GM23338 (cell line): ENCODE results near the gene PECR. TPM values are rescaled to one million over a fixed set of nuclear protein-coding genes. Genes with fewer than 3 reads are reported as not detected.

Experiments used
- ATAC-seq: fragments of 200-7000 bp; cut with Tn5 transposase; 3 replicates; pipeline ENCODE4 v1.9.1; 2020
- DNase-seq: peaks from one replicate; pipeline ENCODE4 v3.0.0-alpha.2; 2015; ENCODE audit warnings: low spot score
- H2AFZ ChIP-seq: fragments of 200-600 bp; sonication (generic); 2 replicates; pipeline ENCODE4 v1.8.0; 2016; ENCODE audit warnings: antibody characterized with exemption, mild to moderate bottlenecking, moderate library complexity
- H3F3A ChIP-seq: fragments of 200-600 bp; sonication (generic); replicated peaks from 2 replicates; pipeline ENCODE4 v1.8.0; 2017; ENCODE audit warnings: antibody characterized with exemption, mixed run types, low read depth
- H3K27ac ChIP-seq: fragments of 200-600 bp; sonication (generic); 2 replicates; pipeline ENCODE4 v1.6.1; 2016; ENCODE audit warnings: low read depth
- H3K27me3 ChIP-seq: fragments of 200-600 bp; sonication (generic); 2 replicates; pipeline ENCODE4 v1.8.0; 2016; ENCODE audit warnings: mild to moderate bottlenecking, mixed run types, moderate library complexity; ENCODE audit not compliant: insufficient read depth
- H3K36me3 ChIP-seq: fragments of 200-600 bp; sonication (generic); 2 replicates; pipeline ENCODE4 v1.8.0; 2016; ENCODE audit warnings: mild to moderate bottlenecking; ENCODE audit not compliant: insufficient read depth
- H3K4me1 ChIP-seq: fragments of 200-600 bp; sonication (generic); 2 replicates; pipeline ENCODE4 v1.8.0; 2016; ENCODE audit warnings: mild to moderate bottlenecking, moderate library complexity; ENCODE audit not compliant: insufficient read depth
- H3K4me2 ChIP-seq: fragments of 200-600 bp; sonication (generic); 2 replicates; pipeline ENCODE4 v1.7.1; 2017; ENCODE audit warnings: mixed run types
- H3K4me3 ChIP-seq: fragments of 200-600 bp; sonication (generic); 2 replicates; pipeline ENCODE4 v1.6.1; 2016; ENCODE audit warnings: mixed run types
- H3K79me2 ChIP-seq: fragments of 200-600 bp; sonication (generic); replicated peaks from 2 replicates; pipeline ENCODE4 v1.8.0; 2017; ENCODE audit warnings: mild to moderate bottlenecking; ENCODE audit not compliant: insufficient read depth
- H3K9me2 ChIP-seq: fragments of 200-600 bp; sonication (generic); 2 replicates; pipeline ENCODE4 v1.8.0; 2017; ENCODE audit not compliant: insufficient read depth
- H4K20me1 ChIP-seq: fragments of 200-600 bp; sonication (generic); replicated peaks from 2 replicates; pipeline ENCODE4 v1.8.0; 2017; ENCODE audit warnings: mild to moderate bottlenecking; ENCODE audit not compliant: insufficient read depth
- H3K27ac Mint-ChIP-seq: 2 replicates; pipeline ENCODE4 v1.8.0; 2020; ENCODE audit warnings: inconsistent platforms, mild to moderate bottlenecking, moderate library complexity, mixed read lengths
- H3K27me3 Mint-ChIP-seq: 3 replicates; pipeline ENCODE4 v1.8.0; 2022; ENCODE audit warnings: low read depth, mild to moderate bottlenecking, moderate library complexity, mixed read lengths, inconsistent platforms; ENCODE audit not compliant: insufficient read depth, poor library complexity
- H3K36me3 Mint-ChIP-seq: 3 replicates; pipeline ENCODE4 v1.8.0; 2021; ENCODE audit warnings: low read depth, mild to moderate bottlenecking, inconsistent platforms, moderate library complexity, mixed read lengths
- H3K4me1 Mint-ChIP-seq: 3 replicates; pipeline ENCODE4 v1.8.0; 2020; ENCODE audit warnings: mild to moderate bottlenecking, inconsistent platforms, mixed read lengths
- H3K4me3 Mint-ChIP-seq: 3 replicates; pipeline ENCODE4 v1.8.0; 2021; ENCODE audit warnings: moderate library complexity, mild to moderate bottlenecking, inconsistent platforms, mixed read lengths
- H3K9me3 Mint-ChIP-seq: 3 replicates; pipeline ENCODE4 v1.8.0; 2020; ENCODE audit warnings: moderate library complexity, mild to moderate bottlenecking, inconsistent platforms, mixed read lengths
- CREB1 ChIP-seq: fragments of 250-450 bp; sonication (Bioruptor Pico); IDR thresholded peaks from 2 replicates; pipeline ENCODE4 v1.5.0; 2020; ENCODE audit warnings: low read depth, mild to moderate bottlenecking, moderate library complexity
- ETS1 ChIP-seq: IDR thresholded peaks from 2 replicates; pipeline ENCODE4 v1.6.1; 2016; ENCODE audit warnings: antibody characterized with exemption
- EZH2phosphoT487 ChIP-seq: fragments of 200-600 bp; sonication (generic); IDR thresholded peaks from one replicate; pipeline ENCODE4 v1.8.1; 2018; ENCODE audit warnings: antibody characterized with exemption; ENCODE audit not compliant: unreplicated experiment
- NANOG ChIP-seq: IDR thresholded peaks from 2 replicates; pipeline ENCODE4 v1.6.1; 2016; ENCODE audit warnings: antibody characterized with exemption, borderline replicate concordance
- ZNF114 ChIP-seq: fragments of 250-450 bp; sonication (Bioruptor Pico); IDR thresholded peaks from 2 replicates; pipeline ENCODE4 v1.5.0; 2020; ENCODE audit warnings: mild to moderate bottlenecking, moderate library complexity
- ZNF462 ChIP-seq: fragments of 250-450 bp; sonication (Bioruptor Pico); IDR thresholded peaks from 2 replicates; pipeline ENCODE4 v1.5.0; 2020; ENCODE audit warnings: mild to moderate bottlenecking, moderate library complexity
- polyA plus RNA-seq: library from polyadenylated mRNA; unstranded; fragments of >200 nt; fragmentation: Nextera tagmentation; extraction: Ambion mirVana; gene quantifications from 2 replicates; pipeline ENCODE4 v1.2.1, GENCODE V29; 2016
- total RNA-seq: library from RNA; depleted of rRNA; stranded (reverse); fragments of >200 nt; shearing (Covaris generic); gene quantifications from 2 replicates; pipeline ENCODE4 v1.2.3, GENCODE V29; 2014
- TF ChIP-seq, protein P1 (sequence below), 2 experiments: fragments of 200-600 bp in 1 of 2; sonication (generic) in 1 of 2; conservative IDR thresholded peaks; 2 replicates each; pipeline versions ENCODE4 v1.5.1 to v1.6.1; 2016 to 2017; ENCODE audit warnings: antibody characterized with exemption in 2 of 2, low read depth in 2 of 2, mild to moderate bottlenecking in 2 of 2, moderate library complexity in 1 of 2

Gene PECR
- total and polyA plus RNA-seq, 2 experiments from 2014 or later = 12.1 to 15.5 TPM

DNA sequence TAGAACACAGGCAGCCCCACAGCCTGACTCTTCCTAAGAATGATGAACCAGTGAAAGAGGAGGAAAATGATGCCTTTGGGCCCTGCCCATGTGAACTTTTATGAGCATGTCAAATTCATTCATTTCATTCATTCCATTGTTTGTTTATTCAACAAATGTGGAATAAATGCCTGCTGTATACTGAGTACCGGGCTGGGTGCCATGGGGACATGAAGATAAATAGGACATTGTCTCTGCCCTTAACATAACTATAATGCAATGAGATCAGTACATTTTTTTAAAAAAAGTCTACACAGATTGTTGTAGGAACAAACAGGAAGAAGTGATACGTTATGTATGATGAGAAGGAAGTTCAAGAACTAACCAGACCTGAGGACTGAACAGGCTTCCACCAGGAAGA, 83.0 kb downstream of the PECR start:
- Histone ChIP-seq H4K20me1 (peaks cover 12% of the 10 kb centered on the region), H3K4me2 (no peak overlapping the region), H3K27me3 (no peaks in the 10 kb centered on the region), H3K4me3 (no peak overlapping the region), H3K4me1 (peaks cover 40% of the 10 kb centered on the region), H2AFZ (no peak overlapping the region), H3K79me2 (peaks cover 77% of the 10 kb centered on the region), H3K27ac (no peak overlapping the region), H3K9me2 (no peaks in the 10 kb centered on the region), H3F3A (no peaks in the 10 kb centered on the region; the same call in 1 of the 2 replicates), H3K36me3 (no peaks in the 10 kb centered on the region)
- Mint-ChIP-seq H3K27me3 (peaks cover 10% of the 10 kb centered on the region), H3K27ac (no peak overlapping the region), H3K4me3 (no peak overlapping the region), H3K4me1 (peaks cover 33% of the 10 kb centered on the region), H3K9me3 (no peaks in the 10 kb centered on the region), H3K36me3 (peaks cover 27% of the 10 kb centered on the region)
- TF ChIP-seq ETS1 (no peak), NANOG (no peak), EZH2phosphoT487 (no peak), CREB1 (no peak)
- TF ChIP-seq, protein P1, sequence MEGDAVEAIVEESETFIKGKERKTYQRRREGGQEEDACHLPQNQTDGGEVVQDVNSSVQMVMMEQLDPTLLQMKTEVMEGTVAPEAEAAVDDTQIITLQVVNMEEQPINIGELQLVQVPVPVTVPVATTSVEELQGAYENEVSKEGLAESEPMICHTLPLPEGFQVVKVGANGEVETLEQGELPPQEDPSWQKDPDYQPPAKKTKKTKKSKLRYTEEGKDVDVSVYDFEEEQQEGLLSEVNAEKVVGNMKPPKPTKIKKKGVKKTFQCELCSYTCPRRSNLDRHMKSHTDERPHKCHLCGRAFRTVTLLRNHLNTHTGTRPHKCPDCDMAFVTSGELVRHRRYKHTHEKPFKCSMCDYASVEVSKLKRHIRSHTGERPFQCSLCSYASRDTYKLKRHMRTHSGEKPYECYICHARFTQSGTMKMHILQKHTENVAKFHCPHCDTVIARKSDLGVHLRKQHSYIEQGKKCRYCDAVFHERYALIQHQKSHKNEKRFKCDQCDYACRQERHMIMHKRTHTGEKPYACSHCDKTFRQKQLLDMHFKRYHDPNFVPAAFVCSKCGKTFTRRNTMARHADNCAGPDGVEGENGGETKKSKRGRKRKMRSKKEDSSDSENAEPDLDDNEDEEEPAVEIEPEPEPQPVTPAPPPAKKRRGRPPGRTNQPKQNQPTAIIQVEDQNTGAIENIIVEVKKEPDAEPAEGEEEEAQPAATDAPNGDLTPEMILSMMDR (conservative IDR thresholded peaks at IDR 0.05; ENCODE audit: low read depth in 2 of 2) = no peak
- no peak for ATAC-seq
- no peak for DNase-seq

GRCh38 chr2:215997219-215997618, 84.4 kb downstream of the PECR start:
- Histone ChIP-seq H3K36me3 (no peaks in the 10 kb centered on the region), H3K9me2 (no peaks in the 10 kb centered on the region), H4K20me1 (peaks cover 11% of the 10 kb centered on the region), H3K27ac (no peak overlapping the region), H3K4me2 (no peak overlapping the region), H3F3A (no peaks in the 10 kb centered on the region; the same call in 1 of the 2 replicates), H3K27me3 (no peaks in the 10 kb centered on the region), H3K79me2 (peaks cover 77% of the 10 kb centered on the region), H3K4me1 (peaks cover 37% of the 10 kb centered on the region), H3K4me3 (no peak overlapping the region), H2AFZ (no peak overlapping the region)
- DNase-seq (no peak), ATAC-seq (no peak)
- Mint-ChIP-seq H3K27ac (no peak overlapping the region), H3K4me3 (no peak overlapping the region), H3K36me3 (peaks cover 41% of the 10 kb centered on the region), H3K27me3 (peaks cover 6% of the 10 kb centered on the region), H3K9me3 (peaks cover 3% of the 10 kb centered on the region; the same call in 1 of the 3 replicates), H3K4me1 (peaks cover 25% of the 10 kb centered on the region)
- TF ChIP-seq ZNF114 (CRISPR knock-in tag) (no peak), ZNF462 (no peak), EZH2phosphoT487 (no peak)
- TF ChIP-seq, protein P1 (conservative IDR thresholded peaks at IDR 0.05; ENCODE audit: low read depth in 2 of 2) = no peak
